ENCODE data around the gene TMEM132C. TPM values are rescaled to one million over a fixed set of nuclear protein-coding genes. Genes with fewer than 3 reads are reported as not detected.

TMEM132C gene
- total RNA-seq, 1 experiment from 2014 or later: not detected

GRCh38 chr12:128695697-128696096 lies 428.7 kb downstream of the TMEM132C start:
- H3K36me3 Mint-ChIP-seq: peaks cover 61% of the 10 kb centered on the region
- H3K9me3 Mint-ChIP-seq: peaks cover 66% of the 10 kb centered on the region
- TF ChIP-seq NFATC4 (CRISPR knock-in tag; IDR thresholded peaks at IDR 0.05) (no peak), E2F5 (CRISPR knock-in tag; IDR thresholded peaks at IDR 0.05) (no peak), PRDM15 (CRISPR knock-in tag; IDR thresholded peaks at IDR 0.05) (no peak), ATF6 (CRISPR knock-in tag; IDR thresholded peaks at IDR 0.05) (no peak), OVOL2 (CRISPR knock-in tag; IDR thresholded peaks at IDR 0.05; ENCODE audit: borderline replicate concordance) (no peak)
- peaks cover 23% of the 10 kb centered on the region for H3K27me3 Mint-ChIP-seq (ENCODE audit: low read depth)
- ChIA-PET POLR2A (no interaction called here), CTCF (no interaction called here)
- no peak overlapping the region for H3K27ac Mint-ChIP-seq
- no peak for ATAC-seq
- no peaks in the 10 kb centered on the region for H3K4me1 Mint-ChIP-seq
- DNase-seq (ENCODE audit: low spot score): no peak
- H3K4me3 Mint-ChIP-seq: no peak overlapping the region

DNA sequence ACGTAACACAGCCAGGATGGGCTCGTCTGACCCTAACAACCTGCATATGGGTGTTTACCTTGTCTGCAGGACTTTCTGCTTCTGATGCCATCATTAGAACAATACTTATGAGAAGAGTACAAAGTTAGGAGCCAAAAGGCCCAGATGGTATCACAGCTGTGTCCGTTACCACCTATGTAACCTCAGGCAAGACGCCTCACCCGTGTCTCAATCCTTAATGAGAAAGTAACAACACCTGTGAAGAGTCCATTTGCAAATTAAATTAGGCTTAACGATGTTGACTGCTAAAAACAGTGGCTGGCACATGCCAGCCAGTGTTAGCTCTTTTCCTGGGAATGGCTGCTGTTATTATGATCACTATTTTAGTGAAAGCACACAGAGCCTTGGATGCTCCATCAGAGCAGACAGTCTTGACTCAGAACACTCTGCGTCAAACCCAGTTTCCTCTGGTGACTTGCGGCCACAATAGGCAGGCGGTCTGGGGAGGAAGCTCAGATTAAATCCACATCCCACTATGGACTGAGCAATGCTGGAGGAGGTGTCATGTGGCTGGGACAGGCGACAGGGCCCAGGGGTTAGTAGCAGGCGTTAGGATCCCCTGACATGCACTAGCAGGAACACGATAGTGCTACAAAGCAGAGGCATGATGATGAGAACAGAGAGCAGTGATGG lies 431.5 kb downstream of the TMEM132C start:
- no peak for ATAC-seq
- no peak for DNase-seq (ENCODE audit: low spot score)
- Mint-ChIP-seq H3K4me1 (no peaks in the 10 kb centered on the region), H3K9me3 (peaks cover 83% of the 10 kb centered on the region), H3K27me3 (ENCODE audit: low read depth) (peaks cover 28% of the 10 kb centered on the region), H3K27ac (no peak overlapping the region), H3K36me3 (peaks cover 79% of the 10 kb centered on the region), H3K4me3 (no peak overlapping the region)
- ChIA-PET POLR2A (no interaction called here), CTCF (no interaction called here)
- TF ChIP-seq KAT7 (CRISPR knock-in tag; IDR thresholded peaks at IDR 0.05; ENCODE audit: borderline replicate concordance): no peak

DNA sequence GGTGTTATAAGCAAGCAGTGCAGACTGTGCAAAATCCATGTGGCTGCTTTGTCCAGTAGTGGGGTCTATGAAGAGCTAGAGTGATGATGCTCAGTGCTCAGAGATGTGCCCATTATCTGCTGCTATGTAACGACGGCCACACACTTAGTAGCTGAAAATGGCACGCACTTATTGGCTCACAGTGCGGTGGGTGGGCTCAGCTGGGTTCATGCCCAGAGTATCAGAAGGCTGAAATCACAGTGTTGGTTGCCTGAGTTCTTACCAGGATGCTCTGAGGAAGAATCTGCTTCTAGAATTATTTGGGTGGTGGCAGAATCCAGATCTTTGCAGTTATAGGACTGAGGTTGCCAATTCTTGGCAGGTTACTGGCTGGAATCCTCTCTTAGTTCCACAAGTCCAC lies 432.1 kb downstream of the TMEM132C start:
- Mint-ChIP-seq H3K9me3 (peaks cover 83% of the 10 kb centered on the region), H3K27me3 (ENCODE audit: low read depth) (peaks cover 27% of the 10 kb centered on the region), H3K4me1 (no peaks in the 10 kb centered on the region), H3K36me3 (peaks cover 78% of the 10 kb centered on the region), H3K27ac (no peak overlapping the region), H3K4me3 (no peak overlapping the region)
- DNase-seq (ENCODE audit: low spot score): no peak
- TF ChIP-seq, protein P1, sequence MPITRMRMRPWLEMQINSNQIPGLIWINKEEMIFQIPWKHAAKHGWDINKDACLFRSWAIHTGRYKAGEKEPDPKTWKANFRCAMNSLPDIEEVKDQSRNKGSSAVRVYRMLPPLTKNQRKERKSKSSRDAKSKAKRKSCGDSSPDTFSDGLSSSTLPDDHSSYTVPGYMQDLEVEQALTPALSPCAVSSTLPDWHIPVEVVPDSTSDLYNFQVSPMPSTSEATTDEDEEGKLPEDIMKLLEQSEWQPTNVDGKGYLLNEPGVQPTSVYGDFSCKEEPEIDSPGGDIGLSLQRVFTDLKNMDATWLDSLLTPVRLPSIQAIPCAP (CRISPR knock-in tag; IDR thresholded peaks at IDR 0.05): no peak
- TF ChIP-seq ATF3 (CRISPR knock-in tag; conservative IDR thresholded peaks at IDR 0.05) (no peak), ZNF396 (CRISPR knock-in tag; IDR thresholded peaks at IDR 0.05; ENCODE audit: borderline replicate concordance) (no peak), NR2C2 (CRISPR knock-in tag; IDR thresholded peaks at IDR 0.05) (no peak), ZNF416 (CRISPR knock-in tag; IDR thresholded peaks at IDR 0.05) (no peak), NFE2L1 (CRISPR knock-in tag; IDR thresholded peaks at IDR 0.05) (no peak), AR (CRISPR knock-in tag; IDR thresholded peaks at IDR 0.05) (no peak), ZNF121 (CRISPR knock-in tag; IDR thresholded peaks at IDR 0.05) (no peak)
- TF ChIP-seq, protein P2, sequence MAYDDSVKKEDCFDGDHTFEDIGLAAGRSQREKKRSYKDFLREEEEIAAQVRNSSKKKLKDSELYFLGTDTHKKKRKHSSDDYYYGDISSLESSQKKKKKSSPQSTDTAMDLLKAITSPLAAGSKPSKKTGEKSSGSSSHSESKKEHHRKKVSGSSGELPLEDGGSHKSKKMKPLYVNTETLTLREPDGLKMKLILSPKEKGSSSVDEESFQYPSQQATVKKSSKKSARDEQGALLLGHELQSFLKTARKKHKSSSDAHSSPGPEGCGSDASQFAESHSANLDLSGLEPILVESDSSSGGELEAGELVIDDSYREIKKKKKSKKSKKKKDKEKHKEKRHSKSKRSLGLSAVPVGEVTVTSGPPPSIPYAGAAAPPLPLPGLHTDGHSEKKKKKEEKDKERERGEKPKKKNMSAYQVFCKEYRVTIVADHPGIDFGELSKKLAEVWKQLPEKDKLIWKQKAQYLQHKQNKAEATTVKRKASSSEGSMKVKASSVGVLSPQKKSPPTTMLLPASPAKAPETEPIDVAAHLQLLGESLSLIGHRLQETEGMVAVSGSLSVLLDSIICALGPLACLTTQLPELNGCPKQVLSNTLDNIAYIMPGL (CRISPR knock-in tag; IDR thresholded peaks at IDR 0.05): no peak
- no peak for ATAC-seq
- ChIA-PET POLR2A (no interaction called here), CTCF (no interaction called here)

Data from WTC11 (cell line).